HUES48 (cell line): ENCODE data around the gene TGM3.

ENCODE experiments used
- H3K27ac ChIP-seq: one replicate; pipeline ENCODE4 v1.7.0; 2013; ENCODE audit warnings: low read depth, low read length, inconsistent platforms
- H3K27me3 ChIP-seq: 2 replicates; pipeline ENCODE4 v1.6.1; 2013; ENCODE audit warnings: mild to moderate bottlenecking, low read length; ENCODE audit not compliant: control insufficient read depth, insufficient read depth
- H3K36me3 ChIP-seq: 2 replicates; pipeline ENCODE4 v1.6.1; 2013; ENCODE audit warnings: low read length; ENCODE audit not compliant: control insufficient read depth, insufficient read depth
- H3K4me1 ChIP-seq: 2 replicates; pipeline ENCODE4 v1.6.1; 2013; ENCODE audit warnings: mild to moderate bottlenecking, low read length; ENCODE audit not compliant: control insufficient read depth, insufficient read depth
- H3K4me3 ChIP-seq: 2 replicates; pipeline ENCODE4 v1.5.1; 2013; ENCODE audit warnings: mild to moderate bottlenecking, low read depth, low read length
- H3K9ac ChIP-seq: 2 replicates; pipeline ENCODE4 v1.6.1; 2013; ENCODE audit warnings: mild to moderate bottlenecking, low read depth, low read length, moderate library complexity
- H3K9me3 ChIP-seq: 2 replicates; pipeline ENCODE4 v1.6.1; 2013; ENCODE audit warnings: low read length; ENCODE audit not compliant: control insufficient read depth, insufficient read depth

TGM3 gene

GRCh38 chr20:2323051-2323450 lies 27.2 kb downstream of the TGM3 start:
- Histone ChIP-seq H3K9ac (no peak overlapping the region), H3K4me1 (no peaks in the 10 kb centered on the region), H3K27me3 (no peaks in the 10 kb centered on the region), H3K9me3 (no peaks in the 10 kb centered on the region), H3K4me3 (no peak overlapping the region), H3K36me3 (no peaks in the 10 kb centered on the region), H3K27ac (no peak overlapping the region)

DNA sequence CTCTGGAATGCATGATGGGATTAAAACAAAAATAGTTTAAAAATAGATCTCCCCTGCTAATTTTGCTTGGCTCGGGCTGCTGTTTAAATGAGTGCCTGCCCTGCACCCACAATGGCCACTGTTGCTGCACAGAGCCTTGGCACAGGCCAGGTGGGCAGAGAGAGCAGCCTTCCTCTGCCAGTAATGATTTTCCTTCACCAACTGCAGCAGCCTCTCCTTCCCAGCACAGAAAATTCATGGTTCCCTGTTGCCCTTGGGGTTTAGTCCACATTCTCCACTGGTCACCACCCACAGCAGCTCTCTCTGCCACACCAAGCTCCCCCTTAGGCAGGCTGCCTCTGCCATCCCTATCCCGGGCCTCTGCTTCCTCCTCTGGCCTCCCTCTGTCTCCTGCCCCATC lies 30.2 kb downstream of the TGM3 start:
- no peak overlapping the region for H3K27ac ChIP-seq
- H3K9ac ChIP-seq = no peak overlapping the region
- no peaks in the 10 kb centered on the region for H3K27me3 ChIP-seq
- no peaks in the 10 kb centered on the region for H3K9me3 ChIP-seq
- peaks cover 7% of the 10 kb centered on the region; the same call in 1 of the 2 replicates for H3K4me1 ChIP-seq
- no peaks in the 10 kb centered on the region for H3K36me3 ChIP-seq
- no peak overlapping the region for H3K4me3 ChIP-seq

GRCh38 chr20:2327620-2328555 lies 32.1 kb downstream of the TGM3 start:
- H3K9me3 ChIP-seq = no peaks in the 10 kb centered on the region
- no peaks in the 10 kb centered on the region for H3K36me3 ChIP-seq
- no peaks in the 10 kb centered on the region for H3K27me3 ChIP-seq
- no peak overlapping the region for H3K9ac ChIP-seq
- no peak overlapping the region for H3K4me3 ChIP-seq
- H3K4me1 ChIP-seq = peaks cover 7% of the 10 kb centered on the region; the same call in 1 of the 2 replicates
- H3K27ac ChIP-seq = no peak overlapping the region

- Histone ChIP-seq H3K27ac (no peak overlapping the region), H3K4me1 (peaks cover 7% of the 10 kb centered on the region; the same call in 1 of the 2 replicates), H3K9ac (no peak overlapping the region), H3K27me3 (no peaks in the 10 kb centered on the region), H3K9me3 (no peaks in the 10 kb centered on the region), H3K4me3 (no peak overlapping the region), H3K36me3 (no peaks in the 10 kb centered on the region)
Observed at GRCh38 chr20:2329286-2329685, 33.5 kb downstream of the TGM3 start.

GRCh38 chr20:2330090-2330695 lies 34.4 kb downstream of the TGM3 start:
- peaks cover 7% of the 10 kb centered on the region; the same call in 1 of the 2 replicates for H3K4me1 ChIP-seq
- no peak overlapping the region for H3K27ac ChIP-seq
- H3K27me3 ChIP-seq = no peaks in the 10 kb centered on the region
- no peak overlapping the region for H3K9ac ChIP-seq
- no peaks in the 10 kb centered on the region for H3K36me3 ChIP-seq
- no peaks in the 10 kb centered on the region for H3K9me3 ChIP-seq
- no peak overlapping the region for H3K4me3 ChIP-seq

DNA sequence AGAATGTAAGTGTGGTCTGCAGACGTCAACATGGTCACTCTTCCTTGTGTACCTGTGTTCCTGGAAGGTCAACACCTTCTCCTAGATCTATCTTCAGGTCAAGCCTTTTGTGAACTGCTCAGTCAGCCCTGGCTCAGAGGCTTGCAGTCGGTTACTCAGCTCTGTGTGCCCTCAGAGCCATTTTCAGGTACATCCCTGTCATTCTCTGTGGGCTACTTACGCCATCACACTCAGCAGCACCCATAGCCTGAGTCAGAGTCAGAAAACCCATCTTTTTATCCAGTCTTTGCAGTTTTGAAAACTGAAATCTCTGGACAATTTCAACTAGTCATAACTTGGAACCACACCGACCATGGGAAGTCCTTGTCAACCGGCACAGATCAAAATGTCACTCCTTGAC lies 35.3 kb downstream of the TGM3 start:
- Histone ChIP-seq H3K4me1 (peaks cover 7% of the 10 kb centered on the region; the same call in 1 of the 2 replicates), H3K4me3 (no peak overlapping the region), H3K9me3 (no peaks in the 10 kb centered on the region), H3K36me3 (no peaks in the 10 kb centered on the region), H3K27ac (no peak overlapping the region), H3K27me3 (no peaks in the 10 kb centered on the region), H3K9ac (no peak overlapping the region)

DNA sequence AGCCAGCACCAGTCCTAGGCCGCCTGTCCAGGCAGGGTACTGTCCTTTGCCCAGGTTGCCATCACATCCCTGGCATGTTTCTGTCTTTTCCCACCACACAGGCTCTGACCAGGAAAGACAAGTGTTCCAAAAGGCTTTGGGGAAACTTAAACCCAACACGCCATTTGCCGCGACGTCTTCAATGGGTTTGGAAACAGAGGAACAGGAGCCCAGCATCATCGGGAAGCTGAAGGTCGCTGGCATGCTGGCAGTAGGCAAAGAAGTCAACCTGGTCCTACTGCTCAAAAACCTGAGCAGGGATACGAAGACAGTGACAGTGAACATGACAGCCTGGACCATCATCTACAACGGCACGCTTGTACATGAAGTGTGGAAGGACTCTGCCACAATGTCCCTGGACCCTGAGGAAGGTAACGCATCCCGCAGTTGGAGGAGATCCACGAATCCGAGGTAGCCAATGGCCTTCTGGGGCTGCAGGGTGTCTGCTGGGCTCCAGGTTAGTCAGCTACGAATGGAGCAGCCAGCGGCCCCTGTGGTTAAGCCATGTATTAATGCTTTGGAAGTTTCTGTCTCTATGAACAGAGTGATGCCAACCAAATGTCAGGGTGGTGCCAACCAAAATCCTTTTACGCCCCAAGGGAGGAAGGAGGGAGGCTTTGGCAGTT lies 36.2 kb downstream of the TGM3 start:
- H3K27ac ChIP-seq = no peak overlapping the region
- peaks cover 7% of the 10 kb centered on the region; the same call in 1 of the 2 replicates for H3K4me1 ChIP-seq
- no peaks in the 10 kb centered on the region for H3K36me3 ChIP-seq
- no peak overlapping the region for H3K9ac ChIP-seq
- H3K27me3 ChIP-seq = no peaks in the 10 kb centered on the region
- H3K4me3 ChIP-seq = no peak overlapping the region
- H3K9me3 ChIP-seq = no peaks in the 10 kb centered on the region

- no peaks in the 10 kb centered on the region for H3K36me3 ChIP-seq
- no peak overlapping the region for H3K9ac ChIP-seq
- H3K27me3 ChIP-seq = no peaks in the 10 kb centered on the region
- peaks cover 7% of the 10 kb centered on the region; the same call in 1 of the 2 replicates for H3K4me1 ChIP-seq
- no peak overlapping the region for H3K4me3 ChIP-seq
- H3K27ac ChIP-seq = no peak overlapping the region
- H3K9me3 ChIP-seq = no peaks in the 10 kb centered on the region
Observed at GRCh38 chr20:2332711-2333110, 36.9 kb downstream of the TGM3 start.

GRCh38 chr20:2333821-2334220 lies 38.0 kb downstream of the TGM3 start:
- no peaks in the 10 kb centered on the region for H3K27me3 ChIP-seq
- no peak overlapping the region for H3K4me3 ChIP-seq
- peaks cover 7% of the 10 kb centered on the region; the same call in 1 of the 2 replicates for H3K4me1 ChIP-seq
- H3K9ac ChIP-seq = no peak overlapping the region
- no peak overlapping the region for H3K27ac ChIP-seq
- no peaks in the 10 kb centered on the region for H3K9me3 ChIP-seq
- no peaks in the 10 kb centered on the region for H3K36me3 ChIP-seq

DNA sequence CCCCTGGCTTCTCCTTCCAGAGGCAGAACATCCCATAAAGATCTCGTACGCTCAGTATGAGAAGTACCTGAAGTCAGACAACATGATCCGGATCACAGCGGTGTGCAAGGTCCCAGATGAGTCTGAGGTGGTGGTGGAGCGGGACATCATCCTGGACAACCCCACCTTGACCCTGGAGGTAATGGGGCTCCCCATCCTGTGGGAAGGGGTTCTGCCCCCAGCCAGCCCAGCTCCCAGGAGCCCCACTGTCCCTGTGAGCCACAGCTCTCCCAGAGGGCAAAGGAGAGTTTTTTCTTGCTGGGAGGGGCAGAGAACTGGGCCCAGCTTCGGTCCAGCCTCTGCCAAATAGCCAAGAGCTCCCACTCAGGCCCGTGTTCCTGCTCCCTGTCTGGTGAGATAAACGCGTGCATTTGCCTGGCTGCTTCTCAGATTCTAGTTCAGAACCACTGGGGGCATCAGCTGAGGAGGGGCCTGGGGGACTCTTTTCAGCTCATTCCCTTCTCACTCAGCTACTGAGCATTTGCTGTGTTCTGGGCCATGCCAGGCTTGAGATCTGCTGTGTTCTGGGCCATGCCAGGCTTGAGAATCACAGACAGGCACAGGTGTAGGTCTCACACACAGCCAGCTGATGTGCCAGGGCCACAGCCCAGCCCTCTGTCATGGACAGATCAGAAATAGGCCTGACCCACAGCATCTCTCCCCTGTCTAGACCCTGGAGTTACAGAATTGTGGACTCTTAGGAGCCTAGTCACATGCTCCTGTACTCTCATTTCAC lies 39.5 kb downstream of the TGM3 start:
- H3K27ac ChIP-seq = no peak overlapping the region
- no peaks in the 10 kb centered on the region for H3K9me3 ChIP-seq
- H3K27me3 ChIP-seq = no peaks in the 10 kb centered on the region
- H3K4me3 ChIP-seq = no peak overlapping the region
- H3K36me3 ChIP-seq = no peaks in the 10 kb centered on the region
- H3K9ac ChIP-seq = no peak overlapping the region
- H3K4me1 ChIP-seq = no peaks in the 10 kb centered on the region
